ENCODE measurements around the gene NAA40. TPM values are rescaled to one million over a fixed set of nuclear protein-coding genes. Genes with fewer than 3 reads are reported as not detected.
A peak's percentile ranks its signal among the peaks of the same experiment; 100 is the strongest.

NAA40 gene
- total RNA-seq, 2 donors from 2014 or later, result 15.1 to 15.2 TPM

- no peak overlapping the region for H3K4me3 Mint-ChIP-seq
- H3K27ac Mint-ChIP-seq, result no peak overlapping the region
- no peaks in the 10 kb centered on the region for H3K27me3 Mint-ChIP-seq (ENCODE audit: low read depth)
- no peaks in the 10 kb centered on the region for H3K9me3 Mint-ChIP-seq
- H3K36me3 Mint-ChIP-seq (ENCODE audit: insufficient read depth in 2 of 2), result no peaks in the 10 kb centered on the region
- DNase-seq (no peak), ATAC-seq (replicated peaks in 1 of 2) (no peak)
- H3K4me1 Mint-ChIP-seq (ENCODE audit: low read depth), result peaks cover 11% of the 10 kb centered on the region
Measured at GRCh38 chr11:63933459-63933858, 5.3 kb upstream of the NAA40 start.

- H3K36me3 Mint-ChIP-seq (ENCODE audit: insufficient read depth in 2 of 2), result no peaks in the 10 kb centered on the region
- H3K4me1 Mint-ChIP-seq (ENCODE audit: low read depth), result peaks cover 39% of the 10 kb centered on the region
- peak; percentile 16 to 19 for ATAC-seq (replicated peaks in 1 of 2)
- H3K4me3 Mint-ChIP-seq, result peak overlapping the region; percentile 94 to 98
- H3K9me3 Mint-ChIP-seq, result no peaks in the 10 kb centered on the region
- DNase-seq, result peak in 1 of 2 donors; percentile 30
- peak overlapping the region; percentile 81 for H3K27ac Mint-ChIP-seq
- H3K27me3 Mint-ChIP-seq (ENCODE audit: low read depth), result no peaks in the 10 kb centered on the region
Measured at GRCh38 chr11:63937713-63938478, 906 bp upstream of the NAA40 start.

- DNase-seq, result no peak
- H3K4me1 Mint-ChIP-seq (ENCODE audit: low read depth), result peaks cover 43% of the 10 kb centered on the region
- no peaks in the 10 kb centered on the region for H3K36me3 Mint-ChIP-seq (ENCODE audit: insufficient read depth in 2 of 2)
- no peak for ATAC-seq (replicated peaks in 1 of 2)
- H3K4me3 Mint-ChIP-seq, result peak overlapping the region; percentile 94 to 98
- no peaks in the 10 kb centered on the region for H3K27me3 Mint-ChIP-seq (ENCODE audit: low read depth)
- no peaks in the 10 kb centered on the region for H3K9me3 Mint-ChIP-seq
- peak overlapping the region; percentile 1 for H3K27ac Mint-ChIP-seq
Measured at GRCh38 chr11:63939397-63939891, 642 bp downstream of the NAA40 start.

GRCh38 chr11:63940786-63941185 is 2.0 kb downstream of the NAA40 start:
- no peaks in the 10 kb centered on the region for H3K27me3 Mint-ChIP-seq (ENCODE audit: low read depth)
- no peak for ATAC-seq (replicated peaks in 1 of 2)
- peak overlapping the region; percentile 15 for H3K27ac Mint-ChIP-seq
- H3K4me1 Mint-ChIP-seq (ENCODE audit: low read depth), result peaks cover 43% of the 10 kb centered on the region
- peak overlapping the region; percentile 94 to 98 for H3K4me3 Mint-ChIP-seq
- H3K36me3 Mint-ChIP-seq (ENCODE audit: insufficient read depth in 2 of 2), result no peaks in the 10 kb centered on the region
- no peaks in the 10 kb centered on the region for H3K9me3 Mint-ChIP-seq
- DNase-seq, result no peak

GRCh38 chr11:63941901-63942300 is 3.1 kb downstream of the NAA40 start:
- H3K36me3 Mint-ChIP-seq (ENCODE audit: insufficient read depth in 2 of 2), result no peaks in the 10 kb centered on the region
- no peaks in the 10 kb centered on the region for H3K27me3 Mint-ChIP-seq (ENCODE audit: low read depth)
- ATAC-seq (replicated peaks in 1 of 2) (no peak), DNase-seq (no peak)
- H3K9me3 Mint-ChIP-seq, result no peaks in the 10 kb centered on the region
- H3K4me1 Mint-ChIP-seq (ENCODE audit: low read depth), result peaks cover 43% of the 10 kb centered on the region
- H3K4me3 Mint-ChIP-seq, result no peak overlapping the region
- no peak overlapping the region for H3K27ac Mint-ChIP-seq

- Mint-ChIP-seq H3K36me3 (ENCODE audit: insufficient read depth in 2 of 2) (no peaks in the 10 kb centered on the region), H3K9me3 (no peaks in the 10 kb centered on the region)
Measured at GRCh38 chr11:63942803-63943202, 4.0 kb downstream of the NAA40 start.

GRCh38 chr11:63944987-63945386 is 6.2 kb downstream of the NAA40 start:
- Mint-ChIP-seq H3K4me1 (ENCODE audit: low read depth) (peaks cover 25% of the 10 kb centered on the region), H3K4me3 (no peak overlapping the region), H3K27me3 (ENCODE audit: low read depth) (no peaks in the 10 kb centered on the region), H3K36me3 (ENCODE audit: insufficient read depth in 2 of 2) (no peaks in the 10 kb centered on the region), H3K27ac (no peak overlapping the region), H3K9me3 (no peaks in the 10 kb centered on the region)
- ATAC-seq (replicated peaks in 1 of 2), result no peak
- DNase-seq, result no peak

More at GRCh38 chr11:63942803-63943202, 4.0 kb downstream of the NAA40 start:
- H3K27me3 Mint-ChIP-seq (ENCODE audit: low read depth), result no peaks in the 10 kb centered on the region
- DNase-seq, result no peak
- peaks cover 39% of the 10 kb centered on the region for H3K4me1 Mint-ChIP-seq (ENCODE audit: low read depth)
- H3K4me3 Mint-ChIP-seq, result no peak overlapping the region
- H3K27ac Mint-ChIP-seq, result no peak overlapping the region
- ATAC-seq (replicated peaks in 1 of 2), result no peak

GRCh38 chr11:63945477-63946163 is 6.8 kb downstream of the NAA40 start:
- DNase-seq (peak; percentile 47 to 52), ATAC-seq (replicated peaks in 1 of 2) (peak; percentile 75 to 77)
- no peaks in the 10 kb centered on the region for H3K9me3 Mint-ChIP-seq
- H3K4me1 Mint-ChIP-seq (ENCODE audit: low read depth), result peaks cover 21% of the 10 kb centered on the region
- no peak overlapping the region for H3K27ac Mint-ChIP-seq
- H3K27me3 Mint-ChIP-seq (ENCODE audit: low read depth), result no peaks in the 10 kb centered on the region
- H3K4me3 Mint-ChIP-seq, result no peak overlapping the region
- no peaks in the 10 kb centered on the region for H3K36me3 Mint-ChIP-seq (ENCODE audit: insufficient read depth in 2 of 2)

GRCh38 chr11:63951779-63952536 is 13.2 kb downstream of the NAA40 start:
- no peaks in the 10 kb centered on the region for H3K9me3 Mint-ChIP-seq
- ATAC-seq (replicated peaks in 1 of 2) (peak; percentile 75 to 90), DNase-seq (peak; percentile 33 to 50)
- peak overlapping the region; percentile 0 to 55 for H3K4me3 Mint-ChIP-seq
- H3K27ac Mint-ChIP-seq, result peak overlapping the region; percentile 79
- peaks cover 20% of the 10 kb centered on the region for H3K4me1 Mint-ChIP-seq (ENCODE audit: low read depth)
- peaks cover 2 to 9% of the 10 kb centered on the region in 2 donors for H3K36me3 Mint-ChIP-seq (ENCODE audit: insufficient read depth in 2 of 2)
- no peaks in the 10 kb centered on the region for H3K27me3 Mint-ChIP-seq (ENCODE audit: low read depth)

GRCh38 chr11:63952570-63952969 is 13.8 kb downstream of the NAA40 start:
- no peak overlapping the region for H3K4me3 Mint-ChIP-seq
- H3K9me3 Mint-ChIP-seq, result no peaks in the 10 kb centered on the region
- H3K27me3 Mint-ChIP-seq (ENCODE audit: low read depth), result no peaks in the 10 kb centered on the region
- no peak overlapping the region for H3K27ac Mint-ChIP-seq
- no peak for ATAC-seq (replicated peaks in 1 of 2)
- no peak for DNase-seq
- H3K4me1 Mint-ChIP-seq (ENCODE audit: low read depth), result peaks cover 20% of the 10 kb centered on the region
- peaks cover 2 to 9% of the 10 kb centered on the region in 2 donors for H3K36me3 Mint-ChIP-seq (ENCODE audit: insufficient read depth in 2 of 2)

- Mint-ChIP-seq H3K36me3 (ENCODE audit: insufficient read depth in 2 of 2) (peaks cover 0 to 3% of the 10 kb centered on the region in 2 donors), H3K27me3 (ENCODE audit: low read depth) (no peaks in the 10 kb centered on the region), H3K4me3 (no peak overlapping the region), H3K9me3 (no peaks in the 10 kb centered on the region), H3K4me1 (ENCODE audit: low read depth) (peaks cover 7% of the 10 kb centered on the region), H3K27ac (no peak overlapping the region)
- DNase-seq, result no peak
- no peak for ATAC-seq (replicated peaks in 1 of 2)
Measured at GRCh38 chr11:63958008-63958407, 19.2 kb downstream of the NAA40 start.

- H3K4me1 Mint-ChIP-seq (ENCODE audit: low read depth), result peaks cover 7% of the 10 kb centered on the region
- H3K4me3 Mint-ChIP-seq, result peak overlapping the region in 1 of 2 donors; percentile 13
- DNase-seq, result peak; percentile 16 to 32
- no peak overlapping the region for H3K27ac Mint-ChIP-seq
- no peaks in the 10 kb centered on the region for H3K27me3 Mint-ChIP-seq (ENCODE audit: low read depth)
- peak; percentile 70 to 71 for ATAC-seq (replicated peaks in 1 of 2)
- no peaks in the 10 kb centered on the region for H3K36me3 Mint-ChIP-seq (ENCODE audit: insufficient read depth in 2 of 2)
- no peaks in the 10 kb centered on the region for H3K9me3 Mint-ChIP-seq
Measured at GRCh38 chr11:63961608-63962412, 23.0 kb downstream of the NAA40 start.
